Measurements from ENCODE around the gene DUSP28. TPM values are rescaled to one million over a fixed set of nuclear protein-coding genes. Genes with fewer than 3 reads are reported as not detected.

Gene DUSP28
- total and polyA plus RNA-seq, 2 of the 13 experiments (the other 11 are each of a cell fraction or from before 2014, with no cell fraction given): 5.2 to 8.6 TPM

GRCh38 chr2:240586198-240586918, 26.2 kb downstream of the DUSP28 start, which contains the start of gene CAPN10 (continued):
- peak; percentile 94 for TF ChIP-seq HNF1B (CRISPR knock-in tag; IDR thresholded peaks at IDR 0.05)
- TF ChIP-seq POGK (CRISPR knock-in tag; conservative IDR thresholded peaks at IDR 0.05): peak; percentile 47; the same call in 1 of the 2 replicates
- no peak; the same call in 1 of the 2 replicates for TF ChIP-seq GTF3A (CRISPR knock-in tag; conservative IDR thresholded peaks at IDR 0.05)
- TF ChIP-seq ELF4 (CRISPR knock-in tag; IDR thresholded peaks at IDR 0.05; ENCODE audit: borderline replicate concordance): no peak
- peak; percentile 11; the same call in 1 of the 2 replicates for TF ChIP-seq ZBTB39 (CRISPR knock-in tag; IDR thresholded peaks at IDR 0.05)
- TF ChIP-seq USF2 (IDR thresholded peaks at IDR 0.05; ENCODE audit: low read depth, low read length): peak; percentile 96
- peak; percentile 93; the same call in 1 of the 2 replicates for TF ChIP-seq USF2 (CRISPR knock-in tag; IDR thresholded peaks at IDR 0.05; ENCODE audit: borderline replicate concordance)
- 0 out of 2 replicates have a peak, but pooled peaks have one; percentile 82 for TF ChIP-seq ZNF572 (CRISPR knock-in tag; IDR thresholded peaks at IDR 0.05)
- TF ChIP-seq ZNF230 (CRISPR knock-in tag; IDR thresholded peaks at IDR 0.05): no peak
- TF ChIP-seq ZNF234 (CRISPR knock-in tag; conservative IDR thresholded peaks at IDR 0.05): 0 out of 2 replicates have a peak, but pooled peaks have one; percentile 92
- peak; percentile 73; the same call in 1 of the 2 replicates for TF ChIP-seq ZNF362 (CRISPR knock-in tag; IDR thresholded peaks at IDR 0.05; ENCODE audit: borderline replicate concordance)
- TF ChIP-seq RBAK (CRISPR knock-in tag; IDR thresholded peaks at IDR 0.05): peak; percentile 62; the same call in 1 of the 2 replicates
- 0 out of 2 replicates have a peak, but pooled peaks have one; percentile 63 for TF ChIP-seq ZNF713 (CRISPR knock-in tag; IDR thresholded peaks at IDR 0.05)
- TF ChIP-seq ZNF644 (CRISPR knock-in tag; IDR thresholded peaks at IDR 0.05; ENCODE audit: low read depth): no peak
